C4-2B (cell line): ENCODE results near the gene CASP7.

Experiments used
- H3K27ac ChIP-seq: fragments of 450-650 bp; 2 replicates; pipeline ENCODE4 v1.5.1; 2017
- ZFX ChIP-seq: fragments of 450-650 bp; IDR thresholded peaks from 2 replicates; pipeline ENCODE4 v1.6.1; 2017
- TF ChIP-seq, protein P1 (sequence below): fragments of 450-650 bp; conservative IDR thresholded peaks from 2 replicates; pipeline ENCODE4 v1.5.1; 2017; ENCODE audit warnings: mild to moderate bottlenecking

CASP7 gene

DNA sequence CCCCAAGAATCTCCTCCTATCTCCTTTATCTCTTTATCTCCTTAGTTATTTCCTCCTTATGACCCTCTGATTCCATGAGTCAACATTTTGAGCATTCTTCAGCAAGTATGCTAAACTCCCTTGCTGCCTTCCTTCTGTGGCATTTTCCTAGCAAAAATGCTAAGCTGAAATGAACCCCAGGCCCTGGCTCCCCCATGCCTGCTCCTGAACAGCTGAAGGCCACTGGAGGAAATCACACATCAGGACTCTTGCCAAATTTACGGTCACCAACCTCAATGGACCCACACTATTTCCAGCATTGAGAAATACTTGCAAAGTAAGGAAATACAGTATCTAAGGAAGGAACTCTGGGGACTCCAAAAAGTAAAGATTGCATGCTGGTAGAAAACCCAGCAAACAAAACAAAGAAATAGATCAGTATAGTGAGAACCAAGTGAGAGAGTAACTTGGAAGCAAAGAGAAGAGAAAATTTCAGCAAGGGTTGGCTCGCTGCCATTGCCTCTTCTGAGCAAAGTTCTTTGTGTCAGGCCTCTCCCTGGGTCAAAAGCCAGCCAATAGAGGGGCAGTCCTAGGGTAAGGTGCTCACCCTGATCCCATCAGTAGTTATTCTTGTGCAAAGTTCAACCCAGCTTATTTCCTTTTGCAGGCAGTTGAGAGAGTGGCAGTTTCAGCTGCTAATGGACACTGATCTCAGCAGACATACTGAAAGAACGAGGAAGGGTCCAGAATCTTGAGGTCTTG, 66.7 kb downstream of the CASP7 start:
- no peak for TF ChIP-seq ZFX
- TF ChIP-seq, protein P1, sequence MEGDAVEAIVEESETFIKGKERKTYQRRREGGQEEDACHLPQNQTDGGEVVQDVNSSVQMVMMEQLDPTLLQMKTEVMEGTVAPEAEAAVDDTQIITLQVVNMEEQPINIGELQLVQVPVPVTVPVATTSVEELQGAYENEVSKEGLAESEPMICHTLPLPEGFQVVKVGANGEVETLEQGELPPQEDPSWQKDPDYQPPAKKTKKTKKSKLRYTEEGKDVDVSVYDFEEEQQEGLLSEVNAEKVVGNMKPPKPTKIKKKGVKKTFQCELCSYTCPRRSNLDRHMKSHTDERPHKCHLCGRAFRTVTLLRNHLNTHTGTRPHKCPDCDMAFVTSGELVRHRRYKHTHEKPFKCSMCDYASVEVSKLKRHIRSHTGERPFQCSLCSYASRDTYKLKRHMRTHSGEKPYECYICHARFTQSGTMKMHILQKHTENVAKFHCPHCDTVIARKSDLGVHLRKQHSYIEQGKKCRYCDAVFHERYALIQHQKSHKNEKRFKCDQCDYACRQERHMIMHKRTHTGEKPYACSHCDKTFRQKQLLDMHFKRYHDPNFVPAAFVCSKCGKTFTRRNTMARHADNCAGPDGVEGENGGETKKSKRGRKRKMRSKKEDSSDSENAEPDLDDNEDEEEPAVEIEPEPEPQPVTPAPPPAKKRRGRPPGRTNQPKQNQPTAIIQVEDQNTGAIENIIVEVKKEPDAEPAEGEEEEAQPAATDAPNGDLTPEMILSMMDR, result no peak

GRCh38 chr10:113751181-113751732, 71.5 kb downstream of the CASP7 start, which contains the start of gene PLEKHS1:
PLEKHS1 (plus strand) TSS chr10:113751682; CDS start chr10:113755278, 3,596 bp downstream.
- TF ChIP-seq, protein P1, result no peak
- TF ChIP-seq ZFX, result no peak
- peak within 1 kb of the TSS; percentile 79 for H3K27ac ChIP-seq

More for the DNA sequence above, 66.7 kb downstream of the CASP7 start:
- H3K27ac ChIP-seq, result no peak overlapping the region; the same call in 1 of the 2 replicates

DNA sequence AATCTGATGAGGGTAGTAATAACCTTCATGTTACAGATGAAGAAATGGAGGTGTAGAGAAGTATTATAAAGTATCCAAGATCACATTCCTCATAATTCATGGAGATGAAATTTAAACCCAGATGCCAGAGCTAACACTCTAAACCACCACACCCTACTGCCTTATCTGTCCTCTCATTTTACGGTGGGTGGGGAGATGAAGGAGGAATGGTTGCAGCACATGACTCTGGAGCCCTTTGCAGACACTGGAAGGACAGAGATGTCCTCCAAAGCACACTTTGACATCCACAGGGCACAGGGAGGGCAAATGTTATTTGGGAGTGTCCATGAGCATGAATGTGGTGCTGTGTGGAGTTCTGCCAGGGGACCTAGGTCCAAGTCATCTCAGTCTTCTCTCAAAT, 72.8 kb downstream of the CASP7 start:
- peak overlapping the region; percentile 68 for H3K27ac ChIP-seq

GRCh38 chr10:113753020-113753692, 73.4 kb downstream of the CASP7 start:
- TF ChIP-seq ZFX, result no peak
- TF ChIP-seq, protein P1, result no peak
- peak overlapping the region; percentile 68 for H3K27ac ChIP-seq

More for the DNA sequence above, 72.8 kb downstream of the CASP7 start:
- TF ChIP-seq ZFX, result no peak
- TF ChIP-seq, protein P1, result no peak

GRCh38 chr10:113754125-113754524, 74.4 kb downstream of the CASP7 start:
- peak overlapping the region; percentile 5; the same call in 1 of the 2 replicates for H3K27ac ChIP-seq

DNA sequence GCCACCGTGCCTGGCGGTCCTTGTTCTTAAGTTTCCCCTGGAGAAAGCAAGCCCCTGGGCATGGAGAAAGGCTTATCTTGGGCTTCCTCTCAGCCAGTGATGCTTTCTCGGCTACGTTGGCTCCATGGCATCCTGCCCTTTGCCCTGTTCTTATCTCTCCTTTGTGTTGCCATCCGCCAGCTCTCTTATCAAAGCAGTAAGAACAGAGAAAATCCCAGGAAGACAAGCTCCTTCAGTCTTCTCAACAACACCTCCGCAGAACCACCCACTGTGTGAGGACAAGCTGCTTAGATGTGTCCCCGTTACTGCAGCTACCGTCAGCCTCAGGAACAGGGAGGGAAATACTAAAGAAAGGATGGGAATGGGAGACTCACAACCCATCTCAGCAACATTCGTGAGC, 75.1 kb downstream of the CASP7 start:
- TF ChIP-seq, protein P1, result no peak
- TF ChIP-seq ZFX, result no peak
- peak overlapping the region; percentile 5; the same call in 1 of the 2 replicates for H3K27ac ChIP-seq

More at GRCh38 chr10:113754125-113754524, 74.4 kb downstream of the CASP7 start:
- TF ChIP-seq, protein P1, result no peak
- TF ChIP-seq ZFX, result no peak
